Muscle of leg (tissue), 11 donors: ENCODE results near the gene OTUB1. TPM values are rescaled to one million over a fixed set of nuclear protein-coding genes. Genes with fewer than 3 reads are reported as not detected.

Experiments used
- DNase-seq: peaks from one replicate; pipeline ENCODE4 v3.0.0; 2013
- H3K27ac ChIP-seq: one replicate; pipeline ENCODE4 v1.5.1; 2013; ENCODE audit warnings: mild to moderate bottlenecking, low read length, control low read depth
- H3K27me3 ChIP-seq: one replicate; pipeline ENCODE4 v1.6.1; 2013; ENCODE audit warnings: low read length; ENCODE audit not compliant: control insufficient read depth, insufficient read depth
- H3K36me3 ChIP-seq: one replicate; pipeline ENCODE4 v1.6.1; 2013; ENCODE audit warnings: low read length; ENCODE audit not compliant: control insufficient read depth, insufficient read depth
- H3K4me1 ChIP-seq: one replicate; pipeline ENCODE4 v1.6.1; 2013; ENCODE audit warnings: low read length; ENCODE audit not compliant: control insufficient read depth, insufficient read depth
- H3K4me3 ChIP-seq: one replicate; pipeline ENCODE4 v1.5.1; 2013; ENCODE audit warnings: low read length, control low read depth
- H3K9me3 ChIP-seq: replicated peaks from 2 replicates; pipeline ENCODE4 v1.6.1; 2013; ENCODE audit warnings: low read depth, low read length; ENCODE audit not compliant: control insufficient read depth
- WGBS: methylation state at CpG from one replicate; pipeline ENCODE4 v1.1.5; 2013; ENCODE audit warnings: missing lambda C conversion rate; ENCODE audit not compliant: insufficient coverage; 5-methylcytosine and 5-hydroxymethylcytosine counted together
- polyA plus RNA-seq, 8 donors: library from polyadenylated mRNA; unstranded; fragments of 120-200 nt; gene quantifications; one replicate each; pipeline versions ENCODE4 v1.2.1 to v1.2.3, GENCODE V29; 2013; ENCODE audit warnings: inconsistent platforms in 1 of 8, low replicate concordance in 1 of 8; ENCODE audit not compliant: insufficient read length in 8 of 8, insufficient read depth in 1 of 8
- total RNA-seq: library from RNA; stranded (reverse); fragments of 120-200 nt; gene quantifications from one replicate; pipeline ENCODE4 v1.2.4, GENCODE V29; 2013

The OTUB1 gene
- total and polyA plus RNA-seq, 9 donors = 19.9 to 61.9 (median 54.8) TPM

DNA sequence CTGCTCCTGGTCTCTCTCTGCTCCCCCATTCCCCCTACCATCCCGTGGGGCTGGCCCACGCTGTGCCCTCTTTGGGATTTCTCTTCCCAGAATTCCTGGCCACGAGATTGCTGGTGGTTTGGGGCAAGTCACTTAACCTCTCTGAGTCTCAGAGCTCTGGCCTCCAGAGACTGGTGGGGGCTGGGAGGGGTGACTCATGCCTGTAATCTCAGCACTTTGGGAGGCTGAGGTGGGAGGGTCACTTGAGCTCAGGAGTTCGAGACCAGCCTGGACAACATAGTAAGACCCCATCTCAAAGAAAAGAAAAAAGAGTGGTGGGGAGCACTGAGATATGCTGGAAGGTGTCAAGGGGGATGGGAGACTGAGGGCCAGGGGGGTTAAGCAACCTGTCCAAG is 18.3 kb downstream of the OTUB1 start:
- no peak overlapping the region for H3K27ac ChIP-seq
- H3K9me3 ChIP-seq = no peaks in the 10 kb centered on the region
- peaks cover 22% of the 10 kb centered on the region for H3K27me3 ChIP-seq
- H3K4me3 ChIP-seq = no peak overlapping the region
- DNase-seq = no peak
- peaks cover 73% of the 10 kb centered on the region for H3K4me1 ChIP-seq
- no peaks in the 10 kb centered on the region for H3K36me3 ChIP-seq
- WGBS = 70% methylated on average over 2 of the region's 4 CpGs

DNA sequence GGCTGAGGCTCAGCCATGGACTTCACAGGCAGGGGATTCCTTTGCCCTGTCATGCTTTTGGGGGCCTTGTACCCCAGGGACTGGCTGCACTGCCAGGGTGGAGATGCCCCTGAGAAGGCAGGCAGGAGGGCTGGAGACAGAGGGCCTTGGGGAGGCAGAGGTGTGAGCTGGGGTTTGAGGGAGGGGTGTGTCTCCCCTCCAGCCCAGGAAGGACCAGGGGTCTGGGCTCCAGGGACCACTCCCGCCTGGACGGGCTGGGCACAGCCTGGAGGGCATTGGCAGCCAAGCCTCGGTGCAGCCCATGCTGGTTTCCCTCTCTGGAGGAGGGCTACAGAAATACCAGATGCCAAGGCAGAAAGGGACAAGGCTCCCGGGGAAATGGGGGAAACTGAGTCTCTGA is 19.5 kb downstream of the OTUB1 start:
- Histone ChIP-seq H3K27ac (no peak overlapping the region), H3K9me3 (no peaks in the 10 kb centered on the region), H3K4me3 (no peak overlapping the region), H3K4me1 (peaks cover 64% of the 10 kb centered on the region), H3K27me3 (peaks cover 16% of the 10 kb centered on the region), H3K36me3 (no peaks in the 10 kb centered on the region)
- 65% methylated on average over 4 of the region's 4 CpGs for WGBS
- no peak for DNase-seq

DNA sequence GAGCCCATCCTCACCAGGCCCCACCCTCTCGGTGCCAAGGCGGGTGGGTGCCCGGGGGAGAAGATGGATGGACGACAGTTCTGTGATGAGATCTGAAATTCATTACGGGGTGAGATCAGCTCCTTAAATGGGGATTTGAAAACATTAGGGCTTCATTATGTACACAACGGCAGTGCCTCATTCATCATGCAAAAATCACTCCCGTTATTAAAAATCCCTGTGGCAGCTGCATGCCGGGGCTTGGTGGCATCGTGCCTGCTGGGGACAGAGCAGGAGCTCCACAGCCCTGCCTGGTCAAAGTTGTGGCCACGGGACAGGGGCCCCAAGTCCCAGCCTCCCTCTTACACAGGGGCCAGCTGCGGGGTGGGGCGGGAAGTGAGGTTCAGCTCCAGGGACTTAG is 20.2 kb downstream of the OTUB1 start:
- H3K9me3 ChIP-seq = no peaks in the 10 kb centered on the region
- no peaks in the 10 kb centered on the region for H3K36me3 ChIP-seq
- H3K4me3 ChIP-seq = no peak overlapping the region
- no peak overlapping the region for H3K27ac ChIP-seq
- peaks cover 16% of the 10 kb centered on the region for H3K27me3 ChIP-seq
- no peak for DNase-seq
- H3K4me1 ChIP-seq = peaks cover 57% of the 10 kb centered on the region
- WGBS = 52% methylated on average over 6 of the region's 12 CpGs

DNA sequence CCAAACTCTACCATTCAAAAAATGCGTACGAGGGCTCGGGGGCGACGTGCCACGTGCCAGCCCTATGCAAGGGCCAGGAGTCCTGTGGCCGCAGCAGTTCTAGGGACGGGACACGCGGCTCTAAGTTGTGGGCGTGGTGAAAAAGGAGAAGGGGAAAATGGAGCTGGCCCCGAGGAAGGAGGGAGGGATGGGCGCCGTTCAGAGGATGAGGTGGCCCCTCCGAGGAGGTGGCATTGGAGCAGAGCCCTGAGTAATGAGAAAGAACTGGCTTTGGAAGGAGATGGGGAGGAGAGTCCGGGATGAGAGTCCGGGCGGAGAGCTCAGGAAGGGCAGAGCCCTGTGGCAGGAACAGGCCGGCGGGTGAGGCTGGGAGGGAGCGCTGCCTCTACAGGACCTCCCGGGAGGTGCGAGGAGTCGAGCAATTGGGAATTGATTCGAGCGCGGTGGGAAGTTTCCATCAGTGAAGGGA is 21.0 kb downstream of the OTUB1 start:
- peak overlapping the region; percentile 85 for H3K27ac ChIP-seq
- H3K9me3 ChIP-seq = no peaks in the 10 kb centered on the region
- WGBS = 2% methylated on average over 24 of the region's 27 CpGs
- H3K36me3 ChIP-seq = no peaks in the 10 kb centered on the region
- peak overlapping the region; percentile 47 for H3K4me3 ChIP-seq
- peaks cover 49% of the 10 kb centered on the region for H3K4me1 ChIP-seq
- peaks cover 16% of the 10 kb centered on the region for H3K27me3 ChIP-seq
- peak; percentile 71 for DNase-seq

DNA sequence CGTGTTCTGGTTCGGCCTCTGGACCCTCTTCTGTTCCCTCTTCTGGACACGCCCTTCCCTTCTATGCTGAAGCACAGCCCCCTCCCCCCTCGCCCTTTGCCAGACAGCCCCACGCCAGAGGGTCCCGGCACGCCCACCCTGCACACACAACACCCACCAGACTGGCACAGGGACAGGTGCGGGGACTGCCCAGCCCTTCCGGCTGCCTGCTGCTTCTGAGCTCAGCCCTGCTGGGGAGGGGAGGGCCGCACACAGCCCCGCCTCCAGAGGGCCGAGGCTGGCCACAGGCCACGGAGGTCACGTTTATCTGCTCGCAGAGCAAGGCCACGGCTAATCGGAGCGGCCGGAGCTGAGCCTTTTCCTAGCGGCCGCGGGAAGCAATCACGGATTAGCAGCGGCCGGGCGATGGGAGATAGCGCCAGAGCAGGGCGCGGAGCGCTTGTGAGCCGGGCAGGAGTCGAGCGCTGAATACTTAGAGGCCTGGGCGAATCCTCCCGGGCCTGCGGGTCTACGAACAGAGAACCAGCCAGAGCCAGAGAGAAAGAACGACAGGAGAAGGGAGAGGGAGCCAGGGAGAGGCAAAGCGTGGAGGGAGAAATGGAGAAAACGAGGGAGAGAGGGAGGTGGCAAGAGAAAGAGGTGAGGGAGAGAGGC is 21.5 kb downstream of the OTUB1 start:
- 3% methylated on average over 40 of the region's 40 CpGs for WGBS
- DNase-seq = peak; percentile 86
- Histone ChIP-seq H3K27ac (peak overlapping the region; percentile 85), H3K4me3 (peak overlapping the region; percentile 47), H3K9me3 (no peaks in the 10 kb centered on the region), H3K36me3 (no peaks in the 10 kb centered on the region), H3K4me1 (peaks cover 43% of the 10 kb centered on the region), H3K27me3 (peaks cover 16% of the 10 kb centered on the region)

DNA sequence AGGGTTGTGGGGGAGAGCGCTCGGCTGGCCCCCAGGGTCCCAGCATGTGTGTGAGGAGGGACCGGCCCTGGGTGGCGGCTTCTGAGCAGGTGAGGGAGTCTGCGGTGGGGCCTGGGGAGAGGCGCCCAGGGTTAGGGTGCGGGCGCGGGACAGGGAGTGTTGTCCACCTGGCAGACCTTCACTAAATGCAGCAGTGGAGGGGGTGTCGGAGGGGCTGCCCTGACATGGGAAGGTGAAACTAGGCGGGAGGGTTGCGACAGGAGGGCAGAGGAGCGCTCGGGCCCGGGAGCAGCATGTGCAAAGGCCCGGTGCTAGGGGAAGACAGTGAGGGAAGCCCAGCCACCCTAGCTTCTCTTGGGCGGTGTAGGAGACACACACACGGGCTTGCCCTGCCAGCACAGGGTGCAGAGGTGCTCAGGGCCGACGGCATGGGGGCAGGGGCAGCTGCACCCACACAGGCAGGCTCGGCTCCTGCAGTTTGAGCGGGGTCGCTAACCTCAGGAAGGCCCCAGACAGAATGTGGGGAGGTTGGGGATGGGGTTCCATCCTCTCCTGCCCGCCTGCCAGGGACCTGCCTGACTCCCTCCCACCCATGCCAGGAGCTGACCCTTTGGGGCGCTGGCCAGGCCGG is 22.2 kb downstream of the OTUB1 start:
- no peaks in the 10 kb centered on the region for H3K36me3 ChIP-seq
- H3K4me1 ChIP-seq = peaks cover 40% of the 10 kb centered on the region
- H3K9me3 ChIP-seq = no peaks in the 10 kb centered on the region
- no peak for DNase-seq
- peak overlapping the region; percentile 85 for H3K27ac ChIP-seq
- 77% methylated on average over 11 of the region's 26 CpGs for WGBS
- peak overlapping the region; percentile 47 for H3K4me3 ChIP-seq
- peaks cover 15% of the 10 kb centered on the region for H3K27me3 ChIP-seq

DNA sequence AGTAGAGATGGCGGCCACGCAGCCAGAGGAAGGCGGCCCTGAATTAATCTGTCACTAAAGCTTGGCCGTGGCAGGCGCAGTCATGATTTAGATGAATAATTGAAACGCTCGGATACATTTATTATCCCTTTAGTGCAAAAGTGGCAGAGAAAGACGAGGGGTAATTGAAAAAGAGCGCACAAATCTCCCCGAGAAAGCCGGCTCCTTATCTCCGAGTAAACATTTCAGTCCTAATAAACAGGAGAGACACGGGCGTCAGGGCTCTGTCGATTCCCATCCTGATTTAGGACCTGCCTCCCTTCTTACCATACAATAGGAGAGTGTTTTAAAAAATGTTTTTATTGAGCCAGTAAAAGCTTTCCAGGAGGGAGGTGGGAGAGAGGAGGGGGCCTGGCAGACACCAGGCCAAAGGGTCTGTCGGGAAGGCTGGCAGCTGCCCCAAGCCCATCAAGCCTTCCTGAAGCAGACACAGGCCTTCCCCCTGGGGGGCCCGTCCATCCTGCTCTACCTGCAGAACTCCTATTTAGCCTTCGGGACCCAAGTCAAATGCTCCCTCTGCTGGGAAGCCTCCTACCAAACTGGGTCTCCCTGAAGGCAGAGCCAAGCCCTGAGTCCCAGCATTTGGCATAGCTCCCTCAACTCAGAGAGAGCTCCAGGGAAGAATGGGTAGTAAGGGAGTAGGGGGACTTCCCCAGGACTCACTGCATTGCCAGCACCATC is 22.8 kb downstream of the OTUB1 start:
- no peak overlapping the region for H3K4me3 ChIP-seq
- DNase-seq = no peak
- 83% methylated on average over 9 of the region's 18 CpGs for WGBS
- H3K27ac ChIP-seq = no peak overlapping the region
- no peaks in the 10 kb centered on the region for H3K36me3 ChIP-seq
- peaks cover 35% of the 10 kb centered on the region for H3K4me1 ChIP-seq
- H3K9me3 ChIP-seq = no peaks in the 10 kb centered on the region
- peaks cover 15% of the 10 kb centered on the region for H3K27me3 ChIP-seq

DNA sequence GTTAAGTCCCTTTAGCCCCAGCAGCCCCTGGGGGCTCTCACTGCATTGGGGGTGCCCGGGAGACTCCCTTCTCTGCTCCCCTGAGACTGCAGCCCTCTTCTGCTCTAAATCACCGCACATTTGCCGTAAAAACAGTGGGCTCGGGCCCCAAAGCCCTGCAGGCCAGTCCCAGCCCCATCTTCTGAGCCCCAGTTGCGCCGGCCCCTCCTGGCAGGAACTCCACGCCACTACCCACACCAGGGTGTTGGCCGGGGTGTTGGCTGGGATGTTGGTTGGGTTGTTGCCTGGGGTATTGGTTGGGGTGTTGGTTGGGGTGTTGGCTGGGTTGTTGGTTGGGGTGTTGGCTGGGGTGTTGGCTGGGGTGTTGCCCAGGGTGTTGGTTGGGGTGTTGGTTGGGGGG is 23.5 kb downstream of the OTUB1 start:
- Histone ChIP-seq H3K9me3 (no peaks in the 10 kb centered on the region), H3K4me1 (peaks cover 30% of the 10 kb centered on the region), H3K36me3 (no peaks in the 10 kb centered on the region), H3K27ac (no peak overlapping the region), H3K27me3 (peaks cover 15% of the 10 kb centered on the region), H3K4me3 (no peak overlapping the region)
- whole genome bisulfite sequencing = 93% methylated on average over 8 of the region's 8 CpGs
- no peak for DNase-seq

DNA sequence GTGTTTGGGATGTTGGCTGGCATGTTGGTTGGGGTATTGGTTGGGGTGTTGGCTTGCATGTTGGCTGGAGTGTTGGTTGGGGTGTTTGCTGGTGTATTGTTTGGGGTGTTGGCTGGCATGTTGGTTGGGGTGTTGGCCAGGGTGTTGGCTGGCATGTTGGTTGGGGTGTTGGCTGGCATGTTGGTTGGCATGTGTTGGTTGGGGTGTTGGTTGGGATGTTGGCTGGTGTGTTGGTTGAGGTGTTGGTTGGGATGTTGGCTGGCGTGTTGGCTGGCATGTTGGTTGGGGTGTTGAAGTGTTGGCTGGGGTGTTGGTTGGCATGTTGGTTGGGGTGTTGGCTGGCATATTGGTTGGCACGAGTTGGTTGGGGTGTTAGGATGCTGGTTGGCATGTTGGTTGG is 24.5 kb downstream of the OTUB1 start:
- Histone ChIP-seq H3K9me3 (no peaks in the 10 kb centered on the region), H3K27ac (no peak overlapping the region), H3K36me3 (no peaks in the 10 kb centered on the region), H3K4me1 (peaks cover 29% of the 10 kb centered on the region), H3K27me3 (peaks cover 13% of the 10 kb centered on the region), H3K4me3 (no peak overlapping the region)
- no peak for DNase-seq
- 92% methylated on average over 2 of the region's 2 CpGs for WGBS

DNA sequence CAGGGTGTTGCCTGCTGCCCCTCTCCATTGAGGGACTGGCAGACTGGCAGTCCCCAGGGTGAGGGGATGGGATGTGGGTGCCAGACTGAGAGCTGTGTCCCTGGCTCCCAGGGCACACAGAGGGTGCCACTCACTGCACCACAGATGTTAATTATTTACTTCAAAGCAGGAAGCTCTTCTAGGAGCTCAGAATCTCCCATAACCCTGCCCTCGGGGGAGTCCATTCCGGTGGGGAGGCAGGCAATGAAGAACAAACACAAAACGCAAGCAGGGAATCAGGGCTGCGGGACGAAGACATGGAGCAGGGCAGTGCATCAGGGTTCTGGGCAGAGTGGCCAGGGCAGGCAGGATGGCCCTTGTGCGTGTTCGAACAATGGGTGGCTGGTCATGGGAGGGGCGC is 25.1 kb downstream of the OTUB1 start:
- Histone ChIP-seq H3K4me3 (no peak overlapping the region), H3K4me1 (peaks cover 23% of the 10 kb centered on the region), H3K27me3 (peaks cover 13% of the 10 kb centered on the region), H3K27ac (no peak overlapping the region), H3K36me3 (no peaks in the 10 kb centered on the region), H3K9me3 (no peaks in the 10 kb centered on the region)
- DNase-seq = no peak
- 86% methylated on average over 8 of the region's 8 CpGs for WGBS
